GM20000 (cell line): ENCODE results near the gene JSRP1.

Experiments
- DNase-seq: peaks from one replicate; pipeline ENCODE4 v3.0.0; 2012; ENCODE audit warnings: low spot score
- TF ChIP-seq, protein P1 (sequence below): IDR thresholded peaks from 2 replicates; pipeline ENCODE4 v1.5.1; 2012; ENCODE audit warnings: mild to moderate bottlenecking, control low read depth; ENCODE audit errors: extremely low read depth, missing control alignments

The JSRP1 gene

DNA sequence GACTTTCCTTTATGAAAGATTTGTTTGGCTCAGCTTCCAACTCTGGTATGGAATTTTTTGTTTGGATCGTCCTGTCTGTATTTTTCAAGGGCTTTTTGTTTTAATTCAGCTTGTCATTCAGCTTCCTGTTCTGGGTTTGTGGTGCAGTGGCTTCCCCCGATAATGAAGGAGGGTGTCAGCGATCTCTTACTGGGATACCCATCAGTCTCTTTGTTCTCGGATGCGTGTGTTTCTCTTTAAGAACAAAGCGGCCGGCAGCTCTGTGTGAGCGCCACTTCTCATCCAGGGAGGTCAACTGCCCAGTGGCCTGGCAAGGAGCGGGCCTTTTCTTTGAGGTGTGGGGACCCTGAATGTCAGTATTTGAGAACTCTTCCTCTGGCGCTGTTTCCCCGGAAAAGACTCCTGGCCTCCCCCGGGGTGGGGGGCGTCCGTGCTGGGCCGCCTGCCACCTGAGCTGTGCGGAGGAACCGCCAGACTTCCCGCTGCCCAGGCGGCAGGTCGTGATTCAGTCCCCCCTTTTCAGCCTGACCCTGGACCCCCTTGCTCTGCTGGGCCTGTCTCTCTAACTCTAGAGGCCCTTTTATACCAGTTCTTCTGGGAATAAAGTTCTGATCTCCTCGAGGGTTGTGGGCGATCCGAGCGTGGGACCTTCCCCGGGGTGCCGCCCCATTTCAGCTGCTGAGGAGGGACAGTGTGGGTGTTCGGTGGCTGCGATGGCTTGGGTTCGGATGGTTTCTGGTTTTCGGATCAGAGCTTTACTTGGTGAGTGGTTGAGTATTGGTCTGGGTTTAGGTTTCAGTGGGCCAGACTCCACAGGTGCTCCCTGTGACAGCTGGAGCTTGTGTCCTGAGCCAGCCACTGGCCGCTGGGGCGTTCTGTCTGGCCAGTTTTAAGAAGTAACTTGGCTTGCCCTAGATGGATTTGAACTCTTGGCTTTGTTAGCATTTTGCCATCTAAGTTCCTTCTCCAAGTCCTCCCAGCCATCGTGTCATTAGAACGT lies 16.1 kb downstream of the JSRP1 start:
- TF ChIP-seq, protein P1, sequence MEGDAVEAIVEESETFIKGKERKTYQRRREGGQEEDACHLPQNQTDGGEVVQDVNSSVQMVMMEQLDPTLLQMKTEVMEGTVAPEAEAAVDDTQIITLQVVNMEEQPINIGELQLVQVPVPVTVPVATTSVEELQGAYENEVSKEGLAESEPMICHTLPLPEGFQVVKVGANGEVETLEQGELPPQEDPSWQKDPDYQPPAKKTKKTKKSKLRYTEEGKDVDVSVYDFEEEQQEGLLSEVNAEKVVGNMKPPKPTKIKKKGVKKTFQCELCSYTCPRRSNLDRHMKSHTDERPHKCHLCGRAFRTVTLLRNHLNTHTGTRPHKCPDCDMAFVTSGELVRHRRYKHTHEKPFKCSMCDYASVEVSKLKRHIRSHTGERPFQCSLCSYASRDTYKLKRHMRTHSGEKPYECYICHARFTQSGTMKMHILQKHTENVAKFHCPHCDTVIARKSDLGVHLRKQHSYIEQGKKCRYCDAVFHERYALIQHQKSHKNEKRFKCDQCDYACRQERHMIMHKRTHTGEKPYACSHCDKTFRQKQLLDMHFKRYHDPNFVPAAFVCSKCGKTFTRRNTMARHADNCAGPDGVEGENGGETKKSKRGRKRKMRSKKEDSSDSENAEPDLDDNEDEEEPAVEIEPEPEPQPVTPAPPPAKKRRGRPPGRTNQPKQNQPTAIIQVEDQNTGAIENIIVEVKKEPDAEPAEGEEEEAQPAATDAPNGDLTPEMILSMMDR: no peak
- DNase-seq: no peak

DNA sequence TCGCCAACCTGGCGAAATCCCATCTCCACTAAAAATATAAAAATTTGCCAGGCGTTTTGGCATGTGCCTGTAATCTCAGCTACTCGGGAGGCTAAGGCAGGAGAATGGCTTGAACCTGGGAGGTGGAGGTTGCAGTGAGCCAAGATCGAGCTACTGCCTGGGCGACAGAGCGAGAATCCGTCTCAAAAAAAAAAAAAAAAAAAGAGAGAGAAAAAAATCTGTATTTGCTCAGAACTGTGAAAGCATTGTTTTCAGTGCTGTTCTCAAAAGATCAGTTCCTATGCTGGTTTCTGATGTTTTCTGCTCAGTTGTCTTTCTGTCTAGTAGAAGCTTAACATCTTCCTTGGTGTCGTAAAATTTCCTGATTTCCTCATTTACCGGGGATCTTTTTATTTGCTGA lies 17.0 kb downstream of the JSRP1 start:
- TF ChIP-seq, protein P1: no peak
- DNase-seq: no peak

DNA sequence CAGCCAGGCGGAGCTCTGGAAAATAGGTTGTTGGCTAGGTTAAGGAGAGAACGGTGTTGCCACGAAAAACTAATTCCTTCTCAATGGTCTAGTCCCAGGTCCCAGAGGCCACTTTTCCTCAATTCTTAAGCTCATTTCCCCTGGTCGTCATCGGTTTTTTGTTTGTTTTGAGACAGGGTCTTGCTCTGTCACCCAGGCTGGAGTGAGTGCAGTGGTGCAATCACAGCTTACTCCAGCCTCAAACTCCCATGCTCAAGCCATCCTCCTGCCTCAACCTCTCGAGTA lies 18.4 kb downstream of the JSRP1 start:
- TF ChIP-seq, protein P1: no peak
- DNase-seq: no peak

DNA sequence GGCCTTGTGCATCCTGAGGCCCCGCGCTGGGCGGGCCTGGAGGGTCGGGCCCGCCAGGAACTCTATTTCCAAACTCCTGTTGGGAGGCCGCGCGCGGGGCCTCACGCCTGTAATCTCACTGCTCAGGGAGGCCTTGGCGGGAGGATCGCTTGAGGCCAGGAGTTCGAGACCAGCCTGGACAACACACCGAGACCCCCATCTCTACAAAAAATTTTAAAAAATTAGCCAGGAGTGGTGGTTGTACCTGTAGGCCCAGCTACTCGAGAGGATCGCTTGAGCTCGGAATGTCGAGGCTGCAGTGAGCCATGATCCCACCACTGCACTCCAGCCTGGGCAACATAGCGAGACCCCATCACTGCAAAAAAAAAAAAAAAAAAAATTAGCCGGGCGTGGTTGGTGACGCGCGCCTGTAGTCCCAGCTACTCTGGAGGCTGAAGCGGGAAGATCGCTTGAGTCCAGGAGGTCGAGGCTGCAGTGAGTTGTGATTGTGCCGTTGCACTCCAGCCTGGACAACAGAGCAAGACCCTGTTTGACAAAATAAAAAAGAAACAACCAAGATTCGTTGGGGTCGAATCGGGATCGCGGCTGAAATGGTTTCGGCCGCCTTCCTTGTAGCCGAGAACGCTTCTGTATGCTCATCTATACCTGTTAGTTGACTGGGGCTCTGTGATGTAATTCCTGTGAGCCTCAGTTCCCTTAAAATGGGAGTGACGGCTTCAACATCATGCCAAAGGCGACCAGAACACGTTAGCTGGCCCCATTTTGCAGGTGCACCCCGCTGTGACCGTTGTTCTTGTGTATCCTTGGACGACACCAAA lies 19.0 kb downstream of the JSRP1 start:
- TF ChIP-seq, protein P1: no peak
- DNase-seq: no peak

DNA sequence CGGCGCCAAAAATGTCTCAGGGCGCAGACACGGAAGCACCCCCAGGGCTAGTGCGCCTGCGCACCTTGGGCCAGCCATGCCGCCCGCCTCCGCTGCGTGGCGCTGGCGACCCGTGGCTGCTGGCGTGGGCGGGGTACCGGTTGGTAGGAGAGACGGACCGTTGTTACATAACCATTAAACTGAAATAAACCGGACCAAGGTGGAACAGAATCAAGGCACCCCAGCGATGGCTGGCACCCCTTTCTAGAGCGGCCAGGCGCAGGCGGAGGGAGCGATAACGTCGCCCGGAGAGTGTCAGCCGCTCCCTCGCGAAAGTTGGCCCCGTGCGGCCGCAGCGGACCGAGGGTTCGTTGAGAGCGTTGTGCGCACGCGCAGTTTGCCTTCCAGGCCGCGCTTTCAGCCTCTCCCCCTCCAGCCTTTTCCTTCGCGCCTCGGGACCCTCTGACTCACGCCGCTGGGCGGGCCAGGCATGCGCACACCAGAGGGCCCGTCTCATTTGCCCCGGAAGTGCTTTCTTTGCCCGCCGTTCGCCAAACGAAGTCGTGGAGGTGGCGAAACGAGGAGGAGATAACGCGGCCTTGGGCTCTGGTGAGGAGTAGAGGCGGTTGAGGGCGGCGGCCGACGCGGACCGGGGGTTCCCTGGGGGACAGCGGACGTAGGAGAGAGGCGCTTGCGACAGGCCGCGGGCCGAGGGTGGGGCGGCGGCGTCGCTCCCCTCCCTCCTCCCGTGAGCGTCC lies 19.7 kb downstream of the JSRP1 start, which contains the start of the genes PLEKHJ1 and SF3A2:
PLEKHJ1 (minus strand) TSS at position 16 of the 737 bp plus-strand sequence. CDS start 81 bp downstream, outside the sequence.
SF3A2 (plus strand) TSS at position 511 of the 737 bp plus-strand sequence. CDS start 6,595 bp downstream, outside the sequence.
- TF ChIP-seq, protein P1: peak; percentile 100
- DNase-seq: peak; percentile 100

DNA sequence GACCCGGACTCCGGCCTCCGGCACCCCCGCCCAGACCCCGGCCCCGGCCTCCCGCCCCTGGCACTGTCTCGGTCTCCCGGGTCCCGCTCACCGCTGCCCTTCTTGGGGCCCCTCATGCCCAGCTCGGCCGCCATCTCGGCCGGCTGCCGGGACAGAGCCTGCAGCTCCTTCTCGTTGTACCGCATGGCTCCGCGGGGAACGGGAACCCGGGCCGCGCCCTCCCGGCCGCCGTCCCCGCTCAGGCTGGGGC lies 20.2 kb downstream of the JSRP1 start:
- no peak for DNase-seq
- TF ChIP-seq, protein P1: no peak
